ENCODE data around the gene FBXW7. TPM values are rescaled to one million over a fixed set of nuclear protein-coding genes. Genes with fewer than 3 reads are reported as not detected.

Gene FBXW7
- total RNA-seq, 4 donors from 2014 or later = 20.9 to 47.3 (median 39.5) TPM

GRCh38 chr4:152419809-152420208, 116.1 kb downstream of the FBXW7 start:
- TF ChIP-seq, protein P1, sequence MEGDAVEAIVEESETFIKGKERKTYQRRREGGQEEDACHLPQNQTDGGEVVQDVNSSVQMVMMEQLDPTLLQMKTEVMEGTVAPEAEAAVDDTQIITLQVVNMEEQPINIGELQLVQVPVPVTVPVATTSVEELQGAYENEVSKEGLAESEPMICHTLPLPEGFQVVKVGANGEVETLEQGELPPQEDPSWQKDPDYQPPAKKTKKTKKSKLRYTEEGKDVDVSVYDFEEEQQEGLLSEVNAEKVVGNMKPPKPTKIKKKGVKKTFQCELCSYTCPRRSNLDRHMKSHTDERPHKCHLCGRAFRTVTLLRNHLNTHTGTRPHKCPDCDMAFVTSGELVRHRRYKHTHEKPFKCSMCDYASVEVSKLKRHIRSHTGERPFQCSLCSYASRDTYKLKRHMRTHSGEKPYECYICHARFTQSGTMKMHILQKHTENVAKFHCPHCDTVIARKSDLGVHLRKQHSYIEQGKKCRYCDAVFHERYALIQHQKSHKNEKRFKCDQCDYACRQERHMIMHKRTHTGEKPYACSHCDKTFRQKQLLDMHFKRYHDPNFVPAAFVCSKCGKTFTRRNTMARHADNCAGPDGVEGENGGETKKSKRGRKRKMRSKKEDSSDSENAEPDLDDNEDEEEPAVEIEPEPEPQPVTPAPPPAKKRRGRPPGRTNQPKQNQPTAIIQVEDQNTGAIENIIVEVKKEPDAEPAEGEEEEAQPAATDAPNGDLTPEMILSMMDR (IDR thresholded peaks at IDR 0.05; ENCODE audit: low read depth) = no peak

DNA sequence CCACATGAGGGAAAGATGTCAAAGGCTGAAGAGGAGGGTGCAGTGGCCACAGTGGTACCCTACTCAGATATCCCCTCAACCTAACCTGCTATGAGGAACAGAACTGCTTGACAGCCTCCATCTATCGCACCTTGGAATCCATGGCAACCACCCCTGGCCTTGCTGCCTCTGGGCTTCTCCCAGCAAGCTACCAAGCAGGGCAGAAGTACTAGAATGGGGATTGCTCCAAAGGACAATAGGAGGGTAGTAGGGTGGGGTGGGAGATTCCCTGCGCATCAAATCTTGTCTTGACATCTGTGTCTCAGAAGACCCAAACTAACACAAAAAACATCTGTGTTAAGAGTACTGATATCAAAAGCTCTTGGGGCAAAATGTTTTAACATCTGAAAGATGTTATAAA, 118.2 kb downstream of the FBXW7 start:
- TF ChIP-seq, protein P1 (IDR thresholded peaks at IDR 0.05; ENCODE audit: low read depth) = no peak

GRCh38 chr4:152415980-152416379, 119.9 kb downstream of the FBXW7 start:
- TF ChIP-seq, protein P1 (IDR thresholded peaks at IDR 0.05; ENCODE audit: low read depth) = no peak

GRCh38 chr4:152408514-152409327, 127.2 kb downstream of the FBXW7 start:
- TF ChIP-seq, protein P1 (IDR thresholded peaks at IDR 0.05; ENCODE audit: low read depth) = no peak

GRCh38 chr4:152401424-152401823, 134.5 kb downstream of the FBXW7 start:
- TF ChIP-seq, protein P1 (IDR thresholded peaks at IDR 0.05; ENCODE audit: low read depth) = no peak

- TF ChIP-seq, protein P1 (IDR thresholded peaks at IDR 0.05; ENCODE audit: low read depth) = no peak
These were observed 136.6 kb downstream of the FBXW7 start for GRCh38 chr4:152399246-152399645.

DNA sequence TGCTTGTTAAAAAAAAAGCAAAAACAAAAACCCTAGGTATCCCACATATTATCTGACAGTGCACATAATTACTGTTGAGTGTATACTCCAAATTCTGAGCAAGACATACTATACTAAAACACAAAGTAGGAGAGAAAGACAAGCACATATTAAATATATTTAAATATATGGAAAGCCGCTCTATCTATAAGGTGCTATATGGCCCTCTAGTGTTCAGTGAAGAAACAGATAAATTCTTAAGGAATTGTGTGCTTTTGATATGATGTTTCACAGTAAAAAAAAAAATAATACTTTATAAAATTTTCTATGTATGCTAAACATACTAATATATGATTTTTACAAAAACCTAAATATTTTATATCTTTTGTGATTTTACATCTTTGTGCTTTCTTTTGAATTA, 137.8 kb downstream of the FBXW7 start:
- TF ChIP-seq, protein P1 (IDR thresholded peaks at IDR 0.05; ENCODE audit: low read depth) = no peak
